DMS79 treated with DMSO at 0.1 percent for 48 hours (cell line): ENCODE data around the gene ALG3.
A peak's percentile ranks its signal among the peaks of the same experiment; 100 is the strongest.

Experiments
- DNase-seq: peaks from one replicate; lab custom pipeline; 2025; lab: John Stamatoyannopoulos, UW

Gene ALG3

GRCh38 chr3:184259878-184260723 lies 11.3 kb upstream of the ALG3 start:
- peak; percentile 24 for DNase-seq

GRCh38 chr3:184259396-184259877 lies 10.7 kb upstream of the ALG3 start:
- DNase-seq = peak; percentile 9

GRCh38 chr3:184258926-184259325 lies 10.2 kb upstream of the ALG3 start:
- DNase-seq = no peak

- DNase-seq = no peak
These were observed 8.5 kb upstream of the ALG3 start for GRCh38 chr3:184257083-184257915.

GRCh38 chr3:184255291-184256039 lies 6.7 kb upstream of the ALG3 start:
- DNase-seq = no peak

GRCh38 chr3:184250167-184250828 lies 1.5 kb upstream of the ALG3 start:
- peak; percentile 96 for DNase-seq

- DNase-seq = peak; percentile 97
These were observed 827 bp upstream of the ALG3 start, which contains the start of gene EEF1AKMT4 for GRCh38 chr3:184249412-184250166. TSS of gene EEF1AKMT4 (plus strand) at chr3:184249672. CDS start at chr3:184249695, 23 bp downstream.

- DNase-seq = no peak
These were observed 6.5 kb downstream of the ALG3 start for GRCh38 chr3:184242297-184242685.

- DNase-seq = peak; percentile 53
These were observed 7.1 kb downstream of the ALG3 start for GRCh38 chr3:184241447-184242296.

- no peak for DNase-seq
These were observed 7.7 kb downstream of the ALG3 start for GRCh38 chr3:184241141-184241446.

GRCh38 chr3:184240384-184241140 lies 8.2 kb downstream of the ALG3 start:
- DNase-seq = no peak

- no peak for DNase-seq
These were observed 9.1 kb downstream of the ALG3 start for GRCh38 chr3:184239708-184240107.

GRCh38 chr3:184239221-184239620 lies 9.5 kb downstream of the ALG3 start:
- no peak for DNase-seq

GRCh38 chr3:184238246-184238818 lies 10.4 kb downstream of the ALG3 start:
- no peak for DNase-seq

GRCh38 chr3:184237807-184238206 lies 11.0 kb downstream of the ALG3 start:
- no peak for DNase-seq

GRCh38 chr3:184237211-184237610 lies 11.6 kb downstream of the ALG3 start:
- DNase-seq = no peak

GRCh38 chr3:184236636-184237035 lies 12.1 kb downstream of the ALG3 start:
- no peak for DNase-seq

GRCh38 chr3:184236033-184236410 lies 12.7 kb downstream of the ALG3 start:
- no peak for DNase-seq
